ENCODE data around the gene DYNLRB1. TPM values are rescaled to one million over a fixed set of nuclear protein-coding genes. Genes with fewer than 3 reads are reported as not detected.

Gene DYNLRB1
- total and polyA plus RNA-seq, 2 donors from 2014 or later = 185 to 676 TPM

GRCh38 chr20:34553366-34553867, 37.2 kb downstream of the DYNLRB1 start:
- DNase-seq (peak in 2 of 5 donors; percentile 46 to 56), FAIRE-seq (no peak)
- H3K27ac ChIP-seq (ENCODE audit: low read depth in 2 of 2, low read length in 2 of 2) = no peak overlapping the region
- H3K9me3 ChIP-seq (ENCODE audit: control insufficient read depth in 2 of 3, insufficient read depth in 1 of 3, low read length in 3 of 3) = no peaks in the 10 kb centered on the region
- no peak for TF ChIP-seq CTCF (IDR thresholded peaks at IDR 0.05; ENCODE audit: borderline replicate concordance, extremely low read depth, insufficient read depth)
- intact Hi-C loops (cut with DNase I) = no loop called here
- peaks cover 0 to 5% (median 0%) of the 10 kb centered on the region in 3 donors for H3K4me1 ChIP-seq (ENCODE audit: control insufficient read depth in 2 of 3, insufficient read depth in 2 of 3, low read depth in 1 of 3, low read length in 3 of 3)
- no peak overlapping the region for H3K9ac ChIP-seq (ENCODE audit: low read length in 3 of 3)
- H3K27me3 ChIP-seq (ENCODE audit: control insufficient read depth, insufficient read depth, low read length) = no peaks in the 10 kb centered on the region
- H3K36me3 ChIP-seq (ENCODE audit: control insufficient read depth in 2 of 3, insufficient read depth in 3 of 3, low read length in 3 of 3) = no peaks in the 10 kb centered on the region
- H3K4me3 ChIP-seq (ENCODE audit: low read length in 3 of 3) = no peak overlapping the region

- DNase-seq = no peak
- FAIRE-seq = no peak
- no peaks in the 10 kb centered on the region for H3K36me3 ChIP-seq (ENCODE audit: control insufficient read depth in 2 of 3, insufficient read depth in 3 of 3, low read length in 3 of 3)
- H3K9me3 ChIP-seq (ENCODE audit: control insufficient read depth in 2 of 3, insufficient read depth in 1 of 3, low read length in 3 of 3) = no peaks in the 10 kb centered on the region
- peaks cover 0 to 5% (median 0%) of the 10 kb centered on the region in 3 donors for H3K4me1 ChIP-seq (ENCODE audit: control insufficient read depth in 2 of 3, insufficient read depth in 2 of 3, low read depth in 1 of 3, low read length in 3 of 3)
- peak overlapping the region; percentile 75 to 90 (median 86) for H3K4me3 ChIP-seq (ENCODE audit: low read length in 3 of 3)
- H3K27me3 ChIP-seq (ENCODE audit: control insufficient read depth, insufficient read depth, low read length) = no peaks in the 10 kb centered on the region
- no peak for TF ChIP-seq CTCF (IDR thresholded peaks at IDR 0.05; ENCODE audit: borderline replicate concordance, extremely low read depth, insufficient read depth)
- intact Hi-C loops (cut with DNase I) = no loop called here
- H3K27ac ChIP-seq (ENCODE audit: low read depth in 2 of 2, low read length in 2 of 2) = peak overlapping the region; percentile 74 to 86
- peak overlapping the region; percentile 77 to 99 (median 97) for H3K9ac ChIP-seq (ENCODE audit: low read length in 3 of 3)
Measured at GRCh38 chr20:34557936-34558319, 41.7 kb downstream of the DYNLRB1 start.

- peak within 1 kb of the TSS; percentile 77 to 99 (median 97) for H3K9ac ChIP-seq (ENCODE audit: low read length in 3 of 3)
- no peaks in the 10 kb centered on the region for H3K9me3 ChIP-seq (ENCODE audit: control insufficient read depth in 2 of 3, insufficient read depth in 1 of 3, low read length in 3 of 3)
- peaks cover 0 to 5% (median 0%) of the 10 kb centered on the region in 3 donors for H3K4me1 ChIP-seq (ENCODE audit: control insufficient read depth in 2 of 3, insufficient read depth in 2 of 3, low read depth in 1 of 3, low read length in 3 of 3)
- DNase-seq (peak; percentile 90 to 98 (median 94)), FAIRE-seq (no peak)
- H3K27ac ChIP-seq (ENCODE audit: low read depth in 2 of 2, low read length in 2 of 2) = peak within 1 kb of the TSS; percentile 86 to 89
- no peaks in the 10 kb centered on the region for H3K36me3 ChIP-seq (ENCODE audit: control insufficient read depth in 2 of 3, insufficient read depth in 3 of 3, low read length in 3 of 3)
- intact Hi-C loops (cut with DNase I) = no loop called here
- TF ChIP-seq CTCF (IDR thresholded peaks at IDR 0.05; ENCODE audit: borderline replicate concordance, extremely low read depth, insufficient read depth) = no peak
- H3K4me3 ChIP-seq (ENCODE audit: low read length in 3 of 3) = peak within 1 kb of the TSS; percentile 75 to 90 (median 86)
- H3K27me3 ChIP-seq (ENCODE audit: control insufficient read depth, insufficient read depth, low read length) = no peaks in the 10 kb centered on the region
Measured at GRCh38 chr20:34558320-34559218, 42.3 kb downstream of the DYNLRB1 start, which contains the start of gene MAP1LC3A. Gene MAP1LC3A (plus strand): TSS chr20:34558718. CDS start chr20:34558869, 151 bp downstream.
